Measurements from ENCODE around the gene PDPK1. TPM values are rescaled to one million over a fixed set of nuclear protein-coding genes. Genes with fewer than 3 reads are reported as not detected.
"Not testable (repeated sequence)": the region's sequence is repeated elsewhere in the genome, so short reads cannot be mapped to it uniquely, and the experiment has no call there.

Gene PDPK1
- total and polyA plus RNA-seq, 3 experiments from 2014 or later, result 46.2 to 58.5 (median 56.8) TPM

DNA sequence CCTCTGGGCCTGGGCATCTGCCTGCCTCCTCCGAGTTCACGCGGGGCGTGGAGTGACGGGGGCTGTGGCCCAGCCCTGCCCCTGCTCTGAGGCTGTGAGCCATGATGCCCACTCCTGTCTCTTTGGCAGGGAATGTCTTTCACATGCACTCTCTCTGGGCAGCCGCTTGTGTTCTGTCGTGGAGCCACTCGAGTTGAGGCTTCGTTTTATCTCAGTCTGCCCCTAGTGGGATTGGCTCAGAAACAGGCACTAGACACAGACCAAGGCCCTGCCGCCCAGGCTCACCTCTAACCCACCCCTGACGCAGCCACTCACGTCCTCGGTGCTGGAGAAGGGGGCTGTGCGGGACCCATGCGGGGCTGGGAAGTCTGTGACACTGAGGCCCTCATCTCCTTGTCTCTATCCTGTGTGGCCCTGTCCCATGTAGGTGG is 77.0 kb downstream of the PDPK1 start:
- no peak overlapping the region for H3K4me3 ChIP-seq (ENCODE audit: low read length)
- H3K36me3 ChIP-seq (ENCODE audit: insufficient read depth, low read length), result peaks cover 4% of the 10 kb centered on the region
- Mint-ChIP-seq H3K4me1 (no peaks in the 10 kb centered on the region), H3K9me3 (no peaks in the 10 kb centered on the region), H3K27ac (no peak overlapping the region), H3K4me3 (no peak overlapping the region), H3K27me3 (no peaks in the 10 kb centered on the region), H3K36me3 (peaks cover 0 to 22% (median 0%) of the 10 kb centered on the region in 3 donors)
- no peak overlapping the region for H3K27ac ChIP-seq (ENCODE audit: low read depth, low read length)
- ChIA-PET CTCF (no interaction called here), POLR2A (no interaction called here)
- H3K27me3 ChIP-seq (ENCODE audit: insufficient read depth, low read length, poor library complexity, severe bottlenecking), result no peaks in the 10 kb centered on the region
- no peak for DNase-seq
- no peaks in the 10 kb centered on the region for H3K9me3 ChIP-seq (ENCODE audit: low read length)
- H3K4me1 ChIP-seq (ENCODE audit: insufficient read depth, low read length), result no peaks in the 10 kb centered on the region

- not testable (repeated sequence) for DNase-seq, H3K27me3 Mint-ChIP-seq
These were observed 81.1 kb downstream of the PDPK1 start for GRCh38 chr16:2618964-2619363.

DNA sequence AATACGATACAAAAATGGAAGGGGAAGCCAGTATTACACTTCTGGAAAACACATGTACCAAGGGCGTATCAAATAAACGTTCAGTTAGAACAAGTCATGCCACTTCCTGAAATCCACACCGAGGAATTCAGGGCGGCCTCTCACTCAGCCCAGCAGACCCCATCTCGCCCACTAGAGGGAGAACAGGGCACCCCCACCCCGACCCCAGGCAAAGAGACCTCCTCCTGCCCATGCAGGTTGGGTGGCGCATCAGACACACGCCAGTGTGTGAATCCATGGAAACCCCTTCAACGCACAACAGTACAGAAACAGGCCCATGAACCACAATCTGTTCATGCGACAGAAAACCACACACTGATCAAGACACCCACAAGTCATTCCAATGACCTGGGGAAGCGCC is 81.8 kb downstream of the PDPK1 start:
- H3K27me3 Mint-ChIP-seq; H3K4me1 ChIP-seq (ENCODE audit: insufficient read depth, low read length); H3K27ac Mint-ChIP-seq; H3K4me3 Mint-ChIP-seq; H3K4me3 ChIP-seq (ENCODE audit: low read length); H3K4me1 Mint-ChIP-seq; POLR2A ChIA-PET; DNase-seq; H3K36me3 ChIP-seq (ENCODE audit: insufficient read depth, low read length); H3K36me3 Mint-ChIP-seq; H3K27ac ChIP-seq (ENCODE audit: low read depth, low read length); H3K9me3 Mint-ChIP-seq; H3K9me3 ChIP-seq (ENCODE audit: low read length); CTCF ChIA-PET; H3K27me3 ChIP-seq (ENCODE audit: insufficient read depth, low read length, poor library complexity, severe bottlenecking): not testable (repeated sequence)

More at GRCh38 chr16:2618964-2619363, 81.1 kb downstream of the PDPK1 start:
- H3K4me1 Mint-ChIP-seq; H3K36me3 ChIP-seq (ENCODE audit: insufficient read depth, low read length); H3K27me3 ChIP-seq (ENCODE audit: insufficient read depth, low read length, poor library complexity, severe bottlenecking); H3K27ac Mint-ChIP-seq; H3K9me3 Mint-ChIP-seq; H3K4me3 ChIP-seq (ENCODE audit: low read length); POLR2A ChIA-PET; H3K4me3 Mint-ChIP-seq; CTCF ChIA-PET; H3K27ac ChIP-seq (ENCODE audit: low read depth, low read length); H3K9me3 ChIP-seq (ENCODE audit: low read length); H3K4me1 ChIP-seq (ENCODE audit: insufficient read depth, low read length); H3K36me3 Mint-ChIP-seq: not testable (repeated sequence)

- H3K27ac ChIP-seq (ENCODE audit: low read depth, low read length); H3K36me3 ChIP-seq (ENCODE audit: insufficient read depth, low read length); H3K4me1 Mint-ChIP-seq; H3K27ac Mint-ChIP-seq; DNase-seq; H3K4me3 ChIP-seq (ENCODE audit: low read length); H3K4me3 Mint-ChIP-seq; H3K9me3 Mint-ChIP-seq; H3K36me3 Mint-ChIP-seq; H3K4me1 ChIP-seq (ENCODE audit: insufficient read depth, low read length); POLR2A ChIA-PET; H3K27me3 ChIP-seq (ENCODE audit: insufficient read depth, low read length, poor library complexity, severe bottlenecking); H3K27me3 Mint-ChIP-seq; CTCF ChIA-PET; H3K9me3 ChIP-seq (ENCODE audit: low read length): not testable (repeated sequence)
These were observed 83.0 kb downstream of the PDPK1 start for GRCh38 chr16:2620870-2621269.

GRCh38 chr16:2621395-2621794 is 83.6 kb downstream of the PDPK1 start:
- H3K4me3 ChIP-seq (ENCODE audit: low read length); H3K4me1 Mint-ChIP-seq; H3K4me3 Mint-ChIP-seq; H3K36me3 ChIP-seq (ENCODE audit: insufficient read depth, low read length); CTCF ChIA-PET; H3K36me3 Mint-ChIP-seq; H3K9me3 ChIP-seq (ENCODE audit: low read length); H3K27ac ChIP-seq (ENCODE audit: low read depth, low read length); H3K4me1 ChIP-seq (ENCODE audit: insufficient read depth, low read length); POLR2A ChIA-PET; H3K9me3 Mint-ChIP-seq; H3K27me3 ChIP-seq (ENCODE audit: insufficient read depth, low read length, poor library complexity, severe bottlenecking); H3K27ac Mint-ChIP-seq; H3K27me3 Mint-ChIP-seq; DNase-seq: not testable (repeated sequence)

GRCh38 chr16:2627075-2627474 is 89.3 kb downstream of the PDPK1 start:
- H3K27me3 Mint-ChIP-seq; H3K4me3 Mint-ChIP-seq; H3K36me3 Mint-ChIP-seq; H3K4me1 ChIP-seq (ENCODE audit: insufficient read depth, low read length); DNase-seq; H3K9me3 Mint-ChIP-seq; CTCF ChIA-PET; H3K4me1 Mint-ChIP-seq; H3K9me3 ChIP-seq (ENCODE audit: low read length); H3K27me3 ChIP-seq (ENCODE audit: insufficient read depth, low read length, poor library complexity, severe bottlenecking); POLR2A ChIA-PET; H3K27ac ChIP-seq (ENCODE audit: low read depth, low read length); H3K4me3 ChIP-seq (ENCODE audit: low read length); H3K27ac Mint-ChIP-seq; H3K36me3 ChIP-seq (ENCODE audit: insufficient read depth, low read length): not testable (repeated sequence)

DNA sequence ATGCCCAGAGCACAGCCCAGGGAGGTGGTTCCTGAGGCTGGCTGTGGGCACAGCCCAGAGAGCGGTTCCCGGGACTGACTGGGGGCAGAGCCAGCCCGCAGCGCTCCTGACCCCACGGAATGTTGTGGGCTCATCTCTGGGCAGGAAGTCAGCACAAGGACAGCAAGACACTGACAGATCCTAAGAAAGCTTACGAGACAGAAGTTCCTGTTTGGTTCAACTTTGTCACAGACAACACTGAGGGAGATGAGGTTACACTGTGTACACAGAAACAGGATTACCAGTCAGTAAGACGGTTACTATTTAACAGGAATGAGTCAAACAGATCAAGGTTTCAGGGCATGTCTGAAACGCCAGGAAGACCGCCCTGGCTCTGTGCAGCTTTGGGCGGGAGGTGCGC is 93.4 kb downstream of the PDPK1 start:
- H3K4me1 ChIP-seq (ENCODE audit: insufficient read depth, low read length); H3K27me3 ChIP-seq (ENCODE audit: insufficient read depth, low read length, poor library complexity, severe bottlenecking); H3K27ac ChIP-seq (ENCODE audit: low read depth, low read length); H3K4me3 Mint-ChIP-seq; H3K36me3 ChIP-seq (ENCODE audit: insufficient read depth, low read length); CTCF ChIA-PET; H3K36me3 Mint-ChIP-seq; H3K27ac Mint-ChIP-seq; POLR2A ChIA-PET; H3K4me1 Mint-ChIP-seq; H3K9me3 Mint-ChIP-seq; H3K9me3 ChIP-seq (ENCODE audit: low read length); DNase-seq; H3K4me3 ChIP-seq (ENCODE audit: low read length); H3K27me3 Mint-ChIP-seq: not testable (repeated sequence)

GRCh38 chr16:2632291-2632690 is 94.5 kb downstream of the PDPK1 start:
- H3K9me3 Mint-ChIP-seq; H3K36me3 ChIP-seq (ENCODE audit: insufficient read depth, low read length); H3K27me3 Mint-ChIP-seq; DNase-seq; CTCF ChIA-PET; H3K36me3 Mint-ChIP-seq; H3K4me3 ChIP-seq (ENCODE audit: low read length); H3K27ac ChIP-seq (ENCODE audit: low read depth, low read length); POLR2A ChIA-PET; H3K9me3 ChIP-seq (ENCODE audit: low read length); H3K27me3 ChIP-seq (ENCODE audit: insufficient read depth, low read length, poor library complexity, severe bottlenecking); H3K4me3 Mint-ChIP-seq; H3K4me1 Mint-ChIP-seq; H3K27ac Mint-ChIP-seq; H3K4me1 ChIP-seq (ENCODE audit: insufficient read depth, low read length): not testable (repeated sequence)

- DNase-seq, result peak in 3 of 5 donors; percentile 18 to 36 (median 23)
- POLR2A ChIA-PET; H3K27me3 ChIP-seq (ENCODE audit: insufficient read depth, low read length, poor library complexity, severe bottlenecking): not testable (repeated sequence)
These were observed 101.4 kb downstream of the PDPK1 start for GRCh38 chr16:2639071-2639721.

More at GRCh38 chr16:2639071-2639721, 101.4 kb downstream of the PDPK1 start:
- H3K4me1 Mint-ChIP-seq; H3K27ac ChIP-seq (ENCODE audit: low read depth, low read length); H3K4me3 ChIP-seq (ENCODE audit: low read length); H3K4me1 ChIP-seq (ENCODE audit: insufficient read depth, low read length); H3K36me3 Mint-ChIP-seq; H3K36me3 ChIP-seq (ENCODE audit: insufficient read depth, low read length); H3K27ac Mint-ChIP-seq; CTCF ChIA-PET; H3K9me3 ChIP-seq (ENCODE audit: low read length); H3K4me3 Mint-ChIP-seq; H3K9me3 Mint-ChIP-seq; H3K27me3 Mint-ChIP-seq: not testable (repeated sequence)
